HepG2 (cell line): ENCODE measurements around the gene RPLP2. TPM values are rescaled to one million over a fixed set of nuclear protein-coding genes. Genes with fewer than 3 reads are reported as not detected.

Source experiments
- ASH2L ChIP-seq: fragments of 300-600, 200-600 bp; sonication (generic); IDR thresholded peaks from 2 replicates; pipeline ENCODE4 v1.7.0; 2017; ENCODE audit warnings: low read depth, mild to moderate bottlenecking, moderate library complexity, mixed read lengths, low read length; ENCODE audit not compliant: insufficient read length
- FOXO1 ChIP-seq: sonication (generic); formaldehyde crosslinking; IDR thresholded peaks from 2 replicates; pipeline ENCODE4 v1.4.0; 2020; ENCODE audit warnings: missing genetic modification reagents
- HNRNPL ChIP-seq: fragments of 200-400 bp; formaldehyde crosslinking; IDR thresholded peaks from 2 replicates; pipeline ENCODE4 v1.6.1; 2017; ENCODE audit warnings: mild to moderate bottlenecking, low read depth, low read length
- IRF1 ChIP-seq: sonication (generic); formaldehyde crosslinking; IDR thresholded peaks from 2 replicates; pipeline ENCODE4 v1.4.0; 2020; ENCODE audit warnings: low read depth, mild to moderate bottlenecking, missing genetic modification reagents
- KLF16 ChIP-seq, 2 experiments: sonication (generic) in 1 of 2; formaldehyde crosslinking in 1 of 2; IDR thresholded peaks; 2 replicates each; pipeline versions ENCODE4 v1.6.1 to v1.8.0; 2016 to 2023; ENCODE audit warnings: missing genetic modification reagents in 2 of 2, missing compliant biosample characterization in 1 of 2
- MAZ ChIP-seq, 2 experiments: sonication (generic) in 1 of 2; formaldehyde crosslinking in 1 of 2; IDR thresholded peaks; 2 replicates each; pipeline versions ENCODE4 v1.5.0 to v1.6.1; 2012 to 2020; ENCODE audit warnings: low read depth in 2 of 2, mild to moderate bottlenecking in 2 of 2, borderline replicate concordance in 1 of 2, improper control_type of control experiment in 1 of 2, low read length in 1 of 2, missing genetic modification reagents in 1 of 2, moderate library complexity in 1 of 2
- MTF1 ChIP-seq: sonication (generic); formaldehyde crosslinking; IDR thresholded peaks from 2 replicates; pipeline ENCODE4 v1.5.0; 2020; ENCODE audit warnings: missing genetic modification reagents
- NFE2 ChIP-seq: sonication (generic); formaldehyde crosslinking; IDR thresholded peaks from 2 replicates; pipeline ENCODE4 v1.4.0; 2020; ENCODE audit warnings: missing genetic modification reagents
- PATZ1 ChIP-seq: sonication (generic); formaldehyde crosslinking; IDR thresholded peaks from 2 replicates; pipeline ENCODE4 v1.4.0; 2020; ENCODE audit warnings: missing genetic modification reagents
- PBX2 ChIP-seq: IDR thresholded peaks from 2 replicates; pipeline ENCODE4 v1.6.1; 2016; ENCODE audit warnings: control low read depth
- POLR2G ChIP-seq: fragments of 200-400 bp; formaldehyde crosslinking; IDR thresholded peaks from 2 replicates; pipeline ENCODE4 v1.6.1; 2018; ENCODE audit warnings: mild to moderate bottlenecking, low read depth, low read length, moderate library complexity
- REPIN1 ChIP-seq: sonication (generic); formaldehyde crosslinking; IDR thresholded peaks from 2 replicates; pipeline ENCODE4 v1.8.0; 2022; ENCODE audit warnings: missing genetic modification reagents, low read depth, mild to moderate bottlenecking, borderline replicate concordance
- SCMH1 ChIP-seq: sonication (generic); formaldehyde crosslinking; IDR thresholded peaks from 2 replicates; pipeline ENCODE4 v1.9.0; 2021; ENCODE audit warnings: missing genetic modification reagents, mild to moderate bottlenecking, borderline replicate concordance
- SOX6 ChIP-seq, 2 experiments: fragments of 450-650 bp in 1 of 2; sonication (generic) in 1 of 2; formaldehyde crosslinking in 1 of 2; IDR thresholded peaks; 2 replicates each; pipeline versions ENCODE4 v1.4.0 to v1.6.1; 2017 to 2020; ENCODE audit warnings: antibody characterized with exemption in 1 of 2, mild to moderate bottlenecking in 1 of 2, missing genetic modification reagents in 1 of 2
- TGIF2 ChIP-seq: IDR thresholded peaks from 2 replicates; pipeline ENCODE4 v1.6.1; 2016; ENCODE audit warnings: control low read depth, missing compliant biosample characterization
- ZNF136 ChIP-seq: sonication (generic); formaldehyde crosslinking; IDR thresholded peaks from 2 replicates; pipeline ENCODE4 v1.8.1; 2022; ENCODE audit warnings: low read depth, mild to moderate bottlenecking, moderate library complexity, missing genetic modification reagents
- ZNF556 ChIP-seq: sonication (generic); formaldehyde crosslinking; IDR thresholded peaks from 2 replicates; pipeline ENCODE4 v1.4.0; 2020; ENCODE audit warnings: mild to moderate bottlenecking, missing genetic modification reagents, borderline replicate concordance
- ZNF558 ChIP-seq: sonication (generic); formaldehyde crosslinking; IDR thresholded peaks from 2 replicates; pipeline ENCODE4 v1.9.0; 2022; ENCODE audit warnings: mild to moderate bottlenecking, missing genetic modification reagents, borderline replicate concordance
- ZNF691 ChIP-seq: sonication (generic); formaldehyde crosslinking; IDR thresholded peaks from 2 replicates; pipeline ENCODE4 v1.4.0; 2020; ENCODE audit warnings: missing genetic modification reagents, low read depth, mild to moderate bottlenecking, borderline replicate concordance
- ZNF724P ChIP-seq: sonication (generic); formaldehyde crosslinking; IDR thresholded peaks from 2 replicates; pipeline ENCODE4 v1.8.0; 2022; ENCODE audit warnings: missing genetic modification reagents, borderline replicate concordance
- polyA plus RNA-seq, 8 experiments: library from polyadenylated mRNA; depleted of rRNA in 3 of 8; stranded (reverse) in 7 of 8; unstranded in 1 of 8; fragments of >200 nt; fragmentation: Illumina TruSeq in 4 of 8; extraction: Trizol in 4 of 8; gene quantifications; 2 replicates each; pipeline versions ENCODE4 v1.2.1 to v1.2.3, GENCODE V29; 2011 to 2016; ENCODE audit warnings: low read depth in 4 of 8, missing spikeins in 1 of 8, mixed read lengths in 1 of 8; ENCODE audit not compliant: insufficient read depth in 1 of 8
- total RNA-seq, 5 experiments: library from RNA; depleted of rRNA; stranded (reverse); fragments of >200 nt; fragmentation: Illumina TruSeq; extraction: Trizol; gene quantifications; 2 replicates each; pipeline ENCODE4 v1.2.3, GENCODE V29; 2016; ENCODE audit warnings: low read depth in 1 of 5
- TF ChIP-seq, protein P1 (sequence below): sonication (generic); formaldehyde crosslinking; IDR thresholded peaks from 2 replicates; pipeline ENCODE4 v1.4.0; 2020; ENCODE audit warnings: missing genetic modification reagents

Gene RPLP2
- total and polyA plus RNA-seq, 2 of the 13 experiments (the other 11 are each of a cell fraction or from before 2014, with no cell fraction given) = 978 to 2,106 TPM

GRCh38 chr11:819129-819931, 9.6 kb downstream of the RPLP2 start (continued):
- 0 out of 2 replicates have a peak, but pooled peaks have one; percentile 68 for TF ChIP-seq ZNF691
- 0 out of 2 replicates have a peak, but pooled peaks have one; percentile 62 for TF ChIP-seq ZNF724P (CRISPR knock-in tag)
- TF ChIP-seq IRF1 (CRISPR knock-in tag) = no peak
- no peak for TF ChIP-seq SOX6 (IDR thresholded peaks at IDR 0.05)
- peak; percentile 19; the same call in 1 of the 2 replicates for TF ChIP-seq SOX6 (CRISPR knock-in tag; IDR thresholded peaks at IDR 0.05)
- peak; percentile 96 for TF ChIP-seq HNRNPL
- TF ChIP-seq, protein P1, sequence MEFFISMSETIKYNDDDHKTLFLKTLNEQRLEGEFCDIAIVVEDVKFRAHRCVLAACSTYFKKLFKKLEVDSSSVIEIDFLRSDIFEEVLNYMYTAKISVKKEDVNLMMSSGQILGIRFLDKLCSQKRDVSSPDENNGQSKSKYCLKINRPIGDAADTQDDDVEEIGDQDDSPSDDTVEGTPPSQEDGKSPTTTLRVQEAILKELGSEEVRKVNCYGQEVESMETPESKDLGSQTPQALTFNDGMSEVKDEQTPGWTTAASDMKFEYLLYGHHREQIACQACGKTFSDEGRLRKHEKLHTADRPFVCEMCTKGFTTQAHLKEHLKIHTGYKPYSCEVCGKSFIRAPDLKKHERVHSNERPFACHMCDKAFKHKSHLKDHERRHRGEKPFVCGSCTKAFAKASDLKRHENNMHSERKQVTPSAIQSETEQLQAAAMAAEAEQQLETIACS (CRISPR knock-in tag) = peak; percentile 35; the same call in 1 of the 2 replicates
- peak; percentile 96 for TF ChIP-seq POLR2G
- no peak for TF ChIP-seq MTF1 (CRISPR knock-in tag)
- TF ChIP-seq ZNF558 (CRISPR knock-in tag) = peak; percentile 49; the same call in 1 of the 2 replicates
- TF ChIP-seq REPIN1 = peak; percentile 59; the same call in 1 of the 2 replicates
- TF ChIP-seq PATZ1 (CRISPR knock-in tag) = peak; percentile 75
- no peak; the same call in 1 of the 2 replicates for TF ChIP-seq FOXO1 (CRISPR knock-in tag)
- TF ChIP-seq TGIF2 = no peak
- TF ChIP-seq ZNF556 (CRISPR knock-in tag) = peak; percentile 57; the same call in 1 of the 2 replicates
- TF ChIP-seq ZNF136 (CRISPR knock-in tag) = 0 out of 2 replicates have a peak, but pooled peaks have one; percentile 58
- peak; percentile 65 for TF ChIP-seq ASH2L
- TF ChIP-seq NFE2 (CRISPR knock-in tag) = no peak
- TF ChIP-seq MAZ (IDR thresholded peaks at IDR 0.05; ENCODE audit: borderline replicate concordance, low read depth, low read length) = no peak; the same call in 1 of the 2 replicates
- peak; percentile 34; the same call in 1 of the 2 replicates for TF ChIP-seq MAZ (CRISPR knock-in tag; IDR thresholded peaks at IDR 0.05; ENCODE audit: low read depth)
- TF ChIP-seq SCMH1 (CRISPR knock-in tag) = no peak
- TF ChIP-seq KLF16 (CRISPR knock-in tag; IDR thresholded peaks at IDR 0.05) = peak in 1 of 2 experiments; percentile 42; a peak in 2 of 4 replicates
- TF ChIP-seq PBX2 (CRISPR knock-in tag) = no peak
